Activated T-cell treated with anti-CD3 and anti-CD28 coated beads for 1 hour (primary cell): Measurements from ENCODE around the gene ATF5.

ENCODE experiments used
- DNase-seq: peaks from one replicate; pipeline ENCODE4 v3.0.0-alpha.2; 2020; ENCODE audit warnings: low read depth

ATF5 gene

GRCh38 chr19:49894879-49895565 is 34.0 kb upstream of the ATF5 start:
- no peak for DNase-seq

GRCh38 chr19:49895566-49896297 is 33.3 kb upstream of the ATF5 start:
- no peak for DNase-seq

GRCh38 chr19:49896863-49897621 is 32.0 kb upstream of the ATF5 start, which contains the start of gene IL4I1:
Gene IL4I1 (minus strand): TSS chr19:49896887. CDS start chr19:49896160, 727 bp downstream.
- peak; percentile 33 for DNase-seq

- no peak for DNase-seq
Measured at GRCh38 chr19:49904136-49904535, 24.9 kb upstream of the ATF5 start.

- DNase-seq = no peak
Measured at GRCh38 chr19:49906879-49907564, 22.0 kb upstream of the ATF5 start.

GRCh38 chr19:49907745-49908446 is 21.1 kb upstream of the ATF5 start:
- no peak for DNase-seq

GRCh38 chr19:49908480-49909420 is 20.3 kb upstream of the ATF5 start:
- no peak for DNase-seq

- DNase-seq = no peak
Measured at GRCh38 chr19:49910179-49910578, 18.8 kb upstream of the ATF5 start.

GRCh38 chr19:49911381-49912145 is 17.4 kb upstream of the ATF5 start:
- no peak for DNase-seq

- no peak for DNase-seq
Measured at GRCh38 chr19:49912965-49913685, 15.9 kb upstream of the ATF5 start.

GRCh38 chr19:49913720-49914119 is 15.3 kb upstream of the ATF5 start:
- no peak for DNase-seq

- DNase-seq = no peak
Measured at GRCh38 chr19:49915271-49915670, 13.7 kb upstream of the ATF5 start.

GRCh38 chr19:49916839-49917733 is 11.9 kb upstream of the ATF5 start:
- no peak for DNase-seq

- no peak for DNase-seq
Measured at GRCh38 chr19:49918089-49918488, 10.9 kb upstream of the ATF5 start.

- DNase-seq = no peak
Measured at GRCh38 chr19:49920624-49921363, 8.2 kb upstream of the ATF5 start.

- DNase-seq = no peak
Measured at GRCh38 chr19:49921871-49922795, 6.9 kb upstream of the ATF5 start.
